ENCODE results near the gene MAPK13. TPM values are rescaled to one million over a fixed set of nuclear protein-coding genes. Genes with fewer than 3 reads are reported as not detected.

MAPK13 gene
- total RNA-seq, 1 experiment from 2014 or later: 146 TPM

DNA sequence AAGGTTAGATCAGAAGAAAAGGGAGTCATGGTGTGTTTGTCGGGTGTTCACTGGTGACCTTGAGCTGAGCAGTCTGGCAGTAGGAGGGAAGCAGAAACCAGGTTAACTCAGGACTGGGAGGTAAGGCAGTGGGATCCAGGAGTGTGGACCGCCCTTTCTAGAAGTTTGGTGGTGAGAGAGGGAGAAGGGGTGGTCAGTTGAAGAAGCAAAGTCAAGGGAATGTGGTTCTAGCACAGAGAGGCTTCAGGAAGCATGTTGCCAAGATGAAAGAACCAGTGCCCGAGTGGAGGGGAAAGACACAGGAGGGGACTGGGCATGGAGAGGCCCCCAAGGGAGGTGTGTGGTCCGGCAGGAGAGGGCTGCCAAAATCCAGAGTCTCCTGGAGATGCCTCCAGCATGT, 3.6 kb downstream of the MAPK13 start:
- BruUV-seq (replicated peaks): no TSS peak
- intact Hi-C loops (cut with micrococcal nuclease; ENCODE audit: unreplicated experiment): no loop called here
- Histone ChIP-seq H3K27ac (no peak overlapping the region), H3F3A (ENCODE audit: insufficient read depth, low read depth) (peaks cover 47% of the 10 kb centered on the region), H3K4me3 (no peak overlapping the region), H3K27me3 (ENCODE audit: insufficient read depth, low read depth) (no peaks in the 10 kb centered on the region), H3K4me1 (replicated peaks; ENCODE audit: insufficient read depth) (peaks cover 30% of the 10 kb centered on the region), H4K20me1 (ENCODE audit: insufficient read depth) (peaks cover 19% of the 10 kb centered on the region), H3K4me2 (no peak overlapping the region), H3K9me2 (ENCODE audit: insufficient read depth) (no peaks in the 10 kb centered on the region), H2AFZ (no peak overlapping the region), H3K79me2 (ENCODE audit: low read depth) (peaks cover 57% of the 10 kb centered on the region), H3K9me3 (ENCODE audit: insufficient read depth, low read depth) (no peaks in the 10 kb centered on the region), H3K36me3 (ENCODE audit: low read depth) (peaks cover 44% of the 10 kb centered on the region)
- ChIA-PET CTCF (interaction anchor here (0.6 kb wide), 1 partner anchor 61 kb away, joined by 3 read pairs; no protein-coding TSS in a partner anchor), POLR2A (ENCODE audit: unreplicated experiment) (interaction anchor here (0.6 kb wide), 1 partner anchor 290 kb away, joined by 4 read pairs; no protein-coding TSS in a partner anchor)
- no peak for DNase-seq
- TF ChIP-seq, protein P1, sequence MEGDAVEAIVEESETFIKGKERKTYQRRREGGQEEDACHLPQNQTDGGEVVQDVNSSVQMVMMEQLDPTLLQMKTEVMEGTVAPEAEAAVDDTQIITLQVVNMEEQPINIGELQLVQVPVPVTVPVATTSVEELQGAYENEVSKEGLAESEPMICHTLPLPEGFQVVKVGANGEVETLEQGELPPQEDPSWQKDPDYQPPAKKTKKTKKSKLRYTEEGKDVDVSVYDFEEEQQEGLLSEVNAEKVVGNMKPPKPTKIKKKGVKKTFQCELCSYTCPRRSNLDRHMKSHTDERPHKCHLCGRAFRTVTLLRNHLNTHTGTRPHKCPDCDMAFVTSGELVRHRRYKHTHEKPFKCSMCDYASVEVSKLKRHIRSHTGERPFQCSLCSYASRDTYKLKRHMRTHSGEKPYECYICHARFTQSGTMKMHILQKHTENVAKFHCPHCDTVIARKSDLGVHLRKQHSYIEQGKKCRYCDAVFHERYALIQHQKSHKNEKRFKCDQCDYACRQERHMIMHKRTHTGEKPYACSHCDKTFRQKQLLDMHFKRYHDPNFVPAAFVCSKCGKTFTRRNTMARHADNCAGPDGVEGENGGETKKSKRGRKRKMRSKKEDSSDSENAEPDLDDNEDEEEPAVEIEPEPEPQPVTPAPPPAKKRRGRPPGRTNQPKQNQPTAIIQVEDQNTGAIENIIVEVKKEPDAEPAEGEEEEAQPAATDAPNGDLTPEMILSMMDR (conservative IDR thresholded peaks at IDR 0.05): no peak
- no peak for TF ChIP-seq EZH2 (IDR thresholded peaks at IDR 0.05; ENCODE audit: low read depth)

DNA sequence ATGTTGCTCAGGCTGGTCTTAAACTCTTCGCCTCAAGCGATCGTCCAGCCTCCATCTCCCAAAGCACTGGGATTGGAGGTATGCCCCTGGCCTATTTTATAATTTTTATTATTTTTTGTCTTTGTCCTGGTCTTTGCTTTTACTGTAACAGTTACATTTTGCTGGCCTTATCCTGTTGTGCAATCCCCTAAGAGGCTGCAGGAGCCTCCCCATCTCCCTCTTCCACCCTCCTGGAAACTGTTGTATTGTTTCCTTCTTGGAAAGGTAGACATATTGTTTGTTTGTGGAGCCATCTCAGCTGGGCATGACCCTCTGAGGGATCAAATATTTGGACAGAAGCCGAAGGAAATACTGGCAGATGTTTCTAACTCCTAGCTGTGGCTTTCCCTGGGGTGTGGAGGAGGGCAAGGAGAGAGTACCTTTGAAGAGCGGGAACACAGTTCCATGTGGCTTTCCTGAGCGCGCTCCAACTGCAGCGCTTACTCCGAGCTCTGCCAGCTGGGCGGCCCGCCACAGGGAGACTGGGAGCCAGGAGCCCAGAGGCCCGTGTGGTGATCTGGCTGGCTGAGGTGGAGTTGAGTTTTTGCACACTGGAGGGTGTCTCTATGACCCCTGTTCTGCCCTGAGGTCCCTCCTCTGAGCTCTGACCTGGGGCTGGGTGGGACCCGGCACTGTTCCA, 4.9 kb downstream of the MAPK13 start:
- peaks cover 19% of the 10 kb centered on the region for H4K20me1 ChIP-seq (ENCODE audit: insufficient read depth)
- intact Hi-C loops (cut with micrococcal nuclease; ENCODE audit: unreplicated experiment): no loop called here

DNA sequence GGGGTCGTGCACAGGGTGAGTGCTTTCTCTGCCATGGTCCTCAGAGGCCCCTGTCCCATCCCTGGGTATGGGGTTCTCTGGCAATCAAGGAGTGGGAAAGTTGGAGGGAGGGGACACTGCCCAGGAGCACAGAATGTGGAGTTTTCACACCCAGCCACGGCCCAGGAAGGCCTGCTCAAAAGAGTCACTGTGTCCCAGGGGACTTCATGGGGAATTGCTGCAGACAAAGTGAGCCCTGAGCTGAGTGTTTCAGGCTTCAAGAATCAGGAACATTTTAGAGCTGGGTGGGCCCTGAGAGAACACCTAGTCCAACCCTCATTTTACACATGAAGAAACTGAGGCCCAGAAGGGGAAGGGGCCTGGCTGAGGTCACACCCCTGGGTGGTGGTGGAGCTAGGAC, 5.7 kb downstream of the MAPK13 start:
- CTCF ChIA-PET: no interaction called here
- Histone ChIP-seq H3K27ac (no peak overlapping the region), H3K9me3 (ENCODE audit: insufficient read depth, low read depth) (no peaks in the 10 kb centered on the region), H3F3A (ENCODE audit: insufficient read depth, low read depth) (peaks cover 47% of the 10 kb centered on the region), H3K36me3 (ENCODE audit: low read depth) (peaks cover 51% of the 10 kb centered on the region), H3K79me2 (ENCODE audit: low read depth) (peaks cover 42% of the 10 kb centered on the region), H3K9me2 (ENCODE audit: insufficient read depth) (no peaks in the 10 kb centered on the region), H3K4me2 (no peak overlapping the region), H3K27me3 (ENCODE audit: insufficient read depth, low read depth) (no peaks in the 10 kb centered on the region), H2AFZ (no peak overlapping the region), H3K4me3 (no peak overlapping the region), H4K20me1 (ENCODE audit: insufficient read depth) (peaks cover 19% of the 10 kb centered on the region), H3K4me1 (replicated peaks; ENCODE audit: insufficient read depth) (peaks cover 24% of the 10 kb centered on the region)
- DNase-seq: no peak
- intact Hi-C loops (cut with micrococcal nuclease; ENCODE audit: unreplicated experiment): no loop called here
- POLR2A ChIA-PET (ENCODE audit: unreplicated experiment): no interaction called here
- no TSS peak for BruUV-seq (replicated peaks)
- TF ChIP-seq EZH2 (IDR thresholded peaks at IDR 0.05; ENCODE audit: low read depth): no peak
- TF ChIP-seq, protein P1 (conservative IDR thresholded peaks at IDR 0.05): no peak

More for the DNA sequence above, 4.9 kb downstream of the MAPK13 start:
- Histone ChIP-seq H3K79me2 (ENCODE audit: low read depth) (peaks cover 46% of the 10 kb centered on the region), H3K36me3 (ENCODE audit: low read depth) (peaks cover 51% of the 10 kb centered on the region), H3K9me2 (ENCODE audit: insufficient read depth) (no peaks in the 10 kb centered on the region), H3K4me2 (no peak overlapping the region), H3K27me3 (ENCODE audit: insufficient read depth, low read depth) (no peaks in the 10 kb centered on the region), H3F3A (ENCODE audit: insufficient read depth, low read depth) (peaks cover 42% of the 10 kb centered on the region), H3K4me1 (replicated peaks; ENCODE audit: insufficient read depth) (peaks cover 24% of the 10 kb centered on the region), H3K9me3 (ENCODE audit: insufficient read depth, low read depth) (no peaks in the 10 kb centered on the region), H3K27ac (no peak overlapping the region), H2AFZ (no peak overlapping the region), H3K4me3 (no peak overlapping the region)
- POLR2A ChIA-PET (ENCODE audit: unreplicated experiment): no interaction called here
- no peak for DNase-seq
- no TSS peak for BruUV-seq (replicated peaks)
- no peak for TF ChIP-seq EZH2 (IDR thresholded peaks at IDR 0.05; ENCODE audit: low read depth)
- CTCF ChIA-PET: no interaction called here

Measured in PC-9 (cell line).